ENCODE data around the gene SLC25A36. TPM values are rescaled to one million over a fixed set of nuclear protein-coding genes. Genes with fewer than 3 reads are reported as not detected.

The SLC25A36 gene
- total and polyA plus RNA-seq, 2 donors (not counting 1 experiment from before 2014, with no cell fraction given), result 29.3 to 76.0 TPM

DNA sequence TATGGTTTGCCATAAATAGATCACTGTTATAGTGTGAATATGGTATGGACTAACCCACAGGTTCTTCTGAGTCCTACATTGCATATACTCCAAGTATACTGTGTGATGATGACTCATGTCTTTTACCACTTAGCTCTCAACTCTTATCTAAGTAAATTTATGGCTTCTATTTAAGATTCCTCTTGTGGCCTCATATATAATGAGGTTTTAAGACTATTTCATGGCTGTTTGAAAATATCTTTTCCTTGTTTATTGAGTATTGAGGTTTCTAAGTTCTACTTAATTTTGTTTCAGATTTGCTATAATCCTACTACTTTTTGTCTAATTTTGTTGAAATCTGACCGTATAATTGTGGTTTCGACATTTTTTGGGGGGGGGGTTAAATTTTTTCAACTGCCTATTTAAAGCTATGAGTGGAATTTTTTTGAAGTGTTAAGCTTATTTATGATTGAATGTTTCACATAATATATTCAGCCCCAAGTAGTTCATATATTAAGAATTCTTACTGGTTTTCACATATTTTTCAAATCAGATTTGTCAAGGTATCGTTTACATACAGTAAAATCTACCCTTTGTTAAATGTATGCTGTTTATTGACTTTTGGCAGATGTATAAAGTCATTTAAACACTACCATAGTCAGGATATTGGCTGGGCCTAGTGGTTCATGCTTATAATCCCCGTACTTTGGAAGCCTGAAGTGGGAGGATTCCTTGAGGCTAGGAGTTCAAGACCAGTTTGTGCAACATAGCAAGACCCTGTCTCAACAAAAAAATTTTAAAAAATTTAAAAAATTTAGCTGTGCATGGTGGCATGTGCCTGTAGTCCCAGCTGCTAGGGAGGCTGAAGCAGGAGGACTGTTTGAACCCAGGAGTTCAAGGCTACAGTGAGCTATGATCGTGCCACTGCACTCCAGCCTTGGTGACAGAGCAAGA is 11.7 kb downstream of the SLC25A36 start:
- TF ChIP-seq, protein P1, sequence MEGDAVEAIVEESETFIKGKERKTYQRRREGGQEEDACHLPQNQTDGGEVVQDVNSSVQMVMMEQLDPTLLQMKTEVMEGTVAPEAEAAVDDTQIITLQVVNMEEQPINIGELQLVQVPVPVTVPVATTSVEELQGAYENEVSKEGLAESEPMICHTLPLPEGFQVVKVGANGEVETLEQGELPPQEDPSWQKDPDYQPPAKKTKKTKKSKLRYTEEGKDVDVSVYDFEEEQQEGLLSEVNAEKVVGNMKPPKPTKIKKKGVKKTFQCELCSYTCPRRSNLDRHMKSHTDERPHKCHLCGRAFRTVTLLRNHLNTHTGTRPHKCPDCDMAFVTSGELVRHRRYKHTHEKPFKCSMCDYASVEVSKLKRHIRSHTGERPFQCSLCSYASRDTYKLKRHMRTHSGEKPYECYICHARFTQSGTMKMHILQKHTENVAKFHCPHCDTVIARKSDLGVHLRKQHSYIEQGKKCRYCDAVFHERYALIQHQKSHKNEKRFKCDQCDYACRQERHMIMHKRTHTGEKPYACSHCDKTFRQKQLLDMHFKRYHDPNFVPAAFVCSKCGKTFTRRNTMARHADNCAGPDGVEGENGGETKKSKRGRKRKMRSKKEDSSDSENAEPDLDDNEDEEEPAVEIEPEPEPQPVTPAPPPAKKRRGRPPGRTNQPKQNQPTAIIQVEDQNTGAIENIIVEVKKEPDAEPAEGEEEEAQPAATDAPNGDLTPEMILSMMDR (IDR thresholded peaks at IDR 0.05), result no peak
- TF ChIP-seq EZH2 (IDR thresholded peaks at IDR 0.05; ENCODE audit: borderline replicate concordance, insufficient read depth, low read depth, low read length, poor library complexity, severe bottlenecking), result no peak
- peaks cover 61% of the 10 kb centered on the region for H4K20me1 ChIP-seq (ENCODE audit: control insufficient read depth, insufficient read depth, low read length, poor library complexity, severe bottlenecking)
- no peaks in the 10 kb centered on the region for H3K9me3 ChIP-seq (ENCODE audit: control extremely low read depth in 1 of 3, control insufficient read depth in 2 of 3, insufficient read depth in 1 of 3, low read length in 2 of 3)
- no peak overlapping the region for H3K27ac ChIP-seq (ENCODE audit: low read length in 2 of 2)
- DNase-seq, result no peak
- CTCF ChIA-PET, result interaction anchor here (0.6 to 0.9 kb wide), 2 partner anchors 47 to 752 kb away, joined by 3 to 4 read pairs; no protein-coding TSS in a partner anchor
- H3K4me1 ChIP-seq (ENCODE audit: control insufficient read depth in 2 of 2, insufficient read depth in 2 of 2, low read length in 2 of 2), result no peaks in the 10 kb centered on the region
- no peak overlapping the region for H2AFZ ChIP-seq (ENCODE audit: insufficient read depth, low read depth, low read length, poor library complexity, severe bottlenecking)
- no peaks in the 10 kb centered on the region for H3K9me3 Mint-ChIP-seq (ENCODE audit: insufficient read depth)
- no peaks in the 10 kb centered on the region for H3K27me3 Mint-ChIP-seq
- H3K27me3 ChIP-seq (replicated peaks in 1 of 4; ENCODE audit: control extremely low read depth in 1 of 4, control insufficient read depth in 3 of 4, insufficient read depth in 4 of 4, low read length in 3 of 4), result no peaks in the 10 kb centered on the region
- no peak for ATAC-seq (ENCODE audit: low read depth)
- peaks cover 81% of the 10 kb centered on the region for H3K79me2 ChIP-seq (ENCODE audit: control insufficient read depth, insufficient read depth, low read length)
- no peak overlapping the region for H3K4me2 ChIP-seq (replicated peaks; ENCODE audit: low read depth, low read length, poor library complexity, severe bottlenecking)
- H3K36me3 ChIP-seq (replicated peaks in 1 of 2; ENCODE audit: control extremely low read depth in 1 of 2, control insufficient read depth in 1 of 2, extremely low read depth in 1 of 2, insufficient read depth in 2 of 2, low read length in 1 of 2), result peaks cover 0 to 8% of the 10 kb centered on the region in 2 experiments
- no peak overlapping the region for H3K27ac Mint-ChIP-seq
- no peak overlapping the region for H3K4me3 ChIP-seq (ENCODE audit: control extremely low read depth in 1 of 5, extremely low read depth in 1 of 5, insufficient read depth in 1 of 5, low read depth in 2 of 5, low read length in 4 of 5)
- no CpG with 5 or more reads among the region's 5 CpGs for WGBS (ENCODE audit: insufficient coverage)
- peaks cover 41% of the 10 kb centered on the region for H3K4me1 Mint-ChIP-seq
- no peak overlapping the region for H3K4me3 Mint-ChIP-seq
- intact Hi-C loops (cut with micrococcal nuclease), result no loop called here
- no peak overlapping the region for H3K9ac ChIP-seq (ENCODE audit: low read length)
- POLR2A ChIA-PET, result no interaction called here

DNA sequence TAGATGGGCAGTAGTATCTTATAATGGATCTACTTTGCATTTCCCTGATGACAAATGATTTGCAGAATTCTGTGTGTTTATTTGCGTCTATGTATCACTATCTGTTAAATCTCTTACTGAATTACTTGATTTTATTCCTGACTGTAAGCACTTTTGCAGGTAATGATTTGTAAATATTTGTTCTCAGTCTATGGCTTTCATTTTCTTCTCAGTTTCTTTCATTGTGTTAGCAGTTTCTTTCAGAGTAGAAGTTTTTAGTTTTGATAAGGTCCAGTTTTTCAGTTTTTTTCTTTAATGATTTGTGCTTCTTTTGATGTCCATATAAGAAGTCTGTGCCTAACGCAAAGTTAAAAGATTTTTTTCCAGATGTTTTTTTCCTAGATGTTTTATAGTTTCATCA is 12.9 kb downstream of the SLC25A36 start:
- Mint-ChIP-seq H3K27ac (no peak overlapping the region), H3K9me3 (ENCODE audit: insufficient read depth) (no peaks in the 10 kb centered on the region), H3K4me1 (peaks cover 37% of the 10 kb centered on the region), H3K27me3 (no peaks in the 10 kb centered on the region), H3K4me3 (no peak overlapping the region)
- no peak for ATAC-seq (ENCODE audit: low read depth)
- no peaks in the 10 kb centered on the region for H3K9me3 ChIP-seq (ENCODE audit: control extremely low read depth in 1 of 3, control insufficient read depth in 2 of 3, insufficient read depth in 1 of 3, low read length in 2 of 3)
- no peak overlapping the region for H3K9ac ChIP-seq (ENCODE audit: low read length)
- H3K27me3 ChIP-seq (replicated peaks in 1 of 4; ENCODE audit: control extremely low read depth in 1 of 4, control insufficient read depth in 3 of 4, insufficient read depth in 4 of 4, low read length in 3 of 4), result no peaks in the 10 kb centered on the region
- intact Hi-C loops (cut with micrococcal nuclease), result no loop called here
- H3K27ac ChIP-seq (ENCODE audit: low read length in 2 of 2), result no peak overlapping the region
- ChIA-PET CTCF (no interaction called here), POLR2A (no interaction called here)
- H4K20me1 ChIP-seq (ENCODE audit: control insufficient read depth, insufficient read depth, low read length, poor library complexity, severe bottlenecking), result peaks cover 61% of the 10 kb centered on the region
- H2AFZ ChIP-seq (ENCODE audit: insufficient read depth, low read depth, low read length, poor library complexity, severe bottlenecking), result no peak overlapping the region
- H3K4me1 ChIP-seq (ENCODE audit: control insufficient read depth in 2 of 2, insufficient read depth in 2 of 2, low read length in 2 of 2), result no peaks in the 10 kb centered on the region
- H3K79me2 ChIP-seq (ENCODE audit: control insufficient read depth, insufficient read depth, low read length), result peaks cover 72% of the 10 kb centered on the region
- peaks cover 0 to 18% of the 10 kb centered on the region in 2 experiments for H3K36me3 ChIP-seq (replicated peaks in 1 of 2; ENCODE audit: control extremely low read depth in 1 of 2, control insufficient read depth in 1 of 2, extremely low read depth in 1 of 2, insufficient read depth in 2 of 2, low read length in 1 of 2)
- WGBS (ENCODE audit: insufficient coverage), result no CpG with 5 or more reads among the region's 2 CpGs
- TF ChIP-seq, protein P1 (IDR thresholded peaks at IDR 0.05), result no peak
- no peak for TF ChIP-seq EZH2 (IDR thresholded peaks at IDR 0.05; ENCODE audit: borderline replicate concordance, insufficient read depth, low read depth, low read length, poor library complexity, severe bottlenecking)
- no peak overlapping the region for H3K4me3 ChIP-seq (ENCODE audit: control extremely low read depth in 1 of 5, extremely low read depth in 1 of 5, insufficient read depth in 1 of 5, low read depth in 2 of 5, low read length in 4 of 5)
- no peak for DNase-seq
- H3K4me2 ChIP-seq (replicated peaks; ENCODE audit: low read depth, low read length, poor library complexity, severe bottlenecking), result no peak overlapping the region

Data from B cell (primary cell).